OCI-LY7 (cell line): ENCODE measurements around the gene PLXNB2. TPM values are rescaled to one million over a fixed set of nuclear protein-coding genes. Genes with fewer than 3 reads are reported as not detected.

Experiments
- BruUV-seq: library from RNA; stranded (reverse); fragments of 400-500 nt; replicated peaks from 2 replicates; lab custom pipeline; 2021; lab: Mats Ljungman, UMichigan
- CTCF ChIA-PET: fragments of 300-600 bp; sonication (Branson Sonifier 250); formaldehyde crosslinking; loops from one replicate; lab custom pipeline; 2022; ENCODE audit warnings: antibody characterized with exemption; ENCODE audit not compliant: unreplicated experiment; lab: Charles Lee
- POLR2A ChIA-PET: fragments of 300-600 bp; sonication (Branson Sonifier 250); formaldehyde crosslinking; loops from one replicate; lab custom pipeline; 2022; ENCODE audit warnings: antibody characterized with exemption; lab: Charles Lee
- DNase-seq: peaks from one replicate; pipeline ENCODE4 v3.0.0-alpha.2; 2015; ENCODE audit warnings: low spot score
- H2AFZ ChIP-seq: fragments of 200-600 bp; sonication (generic), shearing (Covaris generic); 2 replicates; pipeline ENCODE4 v1.6.1; 2014; ENCODE audit warnings: mild to moderate bottlenecking, antibody characterized with exemption, low read length, moderate library complexity
- H3K27ac ChIP-seq: fragments of 200-600 bp; sonication (generic); 2 replicates; pipeline ENCODE4 v1.5.1; 2014; ENCODE audit warnings: mixed run types, low read depth, mild to moderate bottlenecking, moderate library complexity, low read length, inconsistent platforms; ENCODE audit not compliant: poor library complexity, severe bottlenecking
- H3K36me3 ChIP-seq: fragments of 200-600 bp; sonication (generic); 2 replicates; pipeline ENCODE4 v1.6.1; 2014; ENCODE audit warnings: mild to moderate bottlenecking, antibody characterized with exemption, low read length, moderate library complexity, mixed read lengths; ENCODE audit not compliant: insufficient read depth
- H3K4me1 ChIP-seq: fragments of 200-600 bp; sonication (generic); 2 replicates; pipeline ENCODE4 v1.5.1; 2014; ENCODE audit warnings: mild to moderate bottlenecking, low read length; ENCODE audit not compliant: insufficient read depth, poor library complexity, severe bottlenecking
- H3K4me2 ChIP-seq: fragments of 200-600 bp; sonication (generic); 2 replicates; pipeline ENCODE4 v1.6.1; 2014; ENCODE audit warnings: mild to moderate bottlenecking, low read length
- H3K4me3 ChIP-seq: fragments of 200-600 bp; sonication (generic); 2 replicates; pipeline ENCODE4 v1.5.1; 2014; ENCODE audit warnings: mild to moderate bottlenecking, low read depth, low read length; ENCODE audit not compliant: poor library complexity, severe bottlenecking
- H3K79me2 ChIP-seq: fragments of 200-600 bp; sonication (generic); 2 replicates; pipeline ENCODE4 v1.6.1; 2016; ENCODE audit warnings: low read depth, mild to moderate bottlenecking, low read length, moderate library complexity, mixed read lengths; ENCODE audit not compliant: insufficient read depth
- H3K9me2 ChIP-seq: fragments of 200-600 bp; sonication (generic); 2 replicates; pipeline ENCODE4 v1.6.1; 2016; ENCODE audit warnings: mild to moderate bottlenecking, low read length, mixed read lengths; ENCODE audit not compliant: insufficient read depth
- H3K9me3 ChIP-seq: fragments of 200-600 bp; sonication (generic); 2 replicates; pipeline ENCODE4 v1.6.1; 2014; ENCODE audit warnings: mild to moderate bottlenecking, mixed run types, low read length, mixed read lengths
- H4K20me1 ChIP-seq: fragments of 200-600 bp; sonication (generic); 2 replicates; pipeline ENCODE4 v1.6.1; 2014; ENCODE audit warnings: mild to moderate bottlenecking, antibody characterized with exemption, low read length, moderate library complexity, mixed read lengths; ENCODE audit not compliant: insufficient read depth
- EZH2phosphoT487 ChIP-seq: fragments of 200-600 bp; sonication (generic); IDR thresholded peaks from 2 replicates; pipeline ENCODE4 v1.6.1; 2018; ENCODE audit warnings: low read depth, borderline replicate concordance, mild to moderate bottlenecking, mixed run types, antibody characterized with exemption, low read length, moderate library complexity, mixed read lengths
- intact Hi-C: fragments of 100-400 bp; cut with micrococcal nuclease; formaldehyde crosslinking; loops from one replicate; pipeline ENCODE4 v1.10.0; 2022; ENCODE audit not compliant: unreplicated experiment
- total RNA-seq, 2 experiments: library from RNA; depleted of rRNA in 1 of 2; stranded (reverse); fragments of >200 nt in 1 of 2; shearing (Covaris generic) in 1 of 2; gene quantifications; 2 replicates each; pipeline ENCODE4 v1.2.3, GENCODE V29; 2014 to 2022
- TF ChIP-seq, protein P1 (sequence below): fragments of 200-600 bp; sonication (generic); conservative IDR thresholded peaks from 2 replicates; pipeline ENCODE4 v1.5.1; 2014; ENCODE audit warnings: mild to moderate bottlenecking, antibody characterized with exemption, low read length, moderate library complexity, mixed read lengths

The PLXNB2 gene
- total RNA-seq, 2 experiments from 2014 or later, result 10.7 to 39.2 TPM

DNA sequence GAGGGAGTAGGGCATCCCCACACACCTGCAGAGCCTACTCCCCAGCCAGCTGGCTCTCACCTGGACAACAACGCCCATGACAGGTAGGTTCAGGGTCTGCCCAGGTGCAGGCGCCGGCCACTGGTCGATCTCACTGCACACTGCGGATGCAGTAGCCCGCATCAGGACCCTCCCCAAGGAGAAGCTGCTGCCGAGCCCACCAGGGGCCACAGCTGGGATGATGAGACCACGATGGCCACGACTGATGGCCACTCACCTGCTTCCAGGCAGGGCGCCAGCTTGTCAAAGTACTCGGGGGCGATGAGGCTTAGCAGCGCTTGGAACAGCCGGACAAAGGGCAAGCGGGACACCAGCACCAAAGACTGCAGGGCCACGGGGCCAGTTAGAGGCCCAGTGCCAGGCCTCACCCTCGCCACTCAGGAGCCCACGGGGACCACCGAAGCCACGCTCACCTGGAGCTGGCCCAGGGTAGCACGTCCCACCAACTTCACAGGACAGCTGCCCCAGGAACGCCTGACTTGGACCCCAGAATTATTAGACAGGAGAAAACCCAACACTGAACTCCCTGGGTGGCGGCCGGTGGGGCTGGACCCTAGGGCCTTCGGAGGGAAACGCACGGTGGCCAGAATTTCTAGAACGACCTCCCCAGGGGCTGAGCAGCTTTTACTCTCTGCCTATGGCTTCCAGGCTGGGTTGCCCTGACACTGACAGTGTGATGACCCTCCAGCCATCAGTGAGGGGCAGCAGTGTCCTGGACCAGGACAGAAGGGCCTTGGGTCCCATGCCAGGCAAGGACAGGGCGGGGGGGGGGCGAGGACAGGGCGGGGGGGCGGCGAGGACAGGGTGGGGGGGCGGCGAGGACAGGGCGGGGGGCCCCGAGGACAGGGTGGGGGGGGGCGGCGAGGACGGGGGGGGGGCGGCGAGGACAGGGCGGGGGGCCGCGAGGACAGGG, 8.9 kb upstream of the PLXNB2 start:
- no peaks in the 10 kb centered on the region for H3K79me2 ChIP-seq
- no peak for DNase-seq
- H3K36me3 ChIP-seq, result no peaks in the 10 kb centered on the region
- BruUV-seq, result no TSS peak
- TF ChIP-seq, protein P1, sequence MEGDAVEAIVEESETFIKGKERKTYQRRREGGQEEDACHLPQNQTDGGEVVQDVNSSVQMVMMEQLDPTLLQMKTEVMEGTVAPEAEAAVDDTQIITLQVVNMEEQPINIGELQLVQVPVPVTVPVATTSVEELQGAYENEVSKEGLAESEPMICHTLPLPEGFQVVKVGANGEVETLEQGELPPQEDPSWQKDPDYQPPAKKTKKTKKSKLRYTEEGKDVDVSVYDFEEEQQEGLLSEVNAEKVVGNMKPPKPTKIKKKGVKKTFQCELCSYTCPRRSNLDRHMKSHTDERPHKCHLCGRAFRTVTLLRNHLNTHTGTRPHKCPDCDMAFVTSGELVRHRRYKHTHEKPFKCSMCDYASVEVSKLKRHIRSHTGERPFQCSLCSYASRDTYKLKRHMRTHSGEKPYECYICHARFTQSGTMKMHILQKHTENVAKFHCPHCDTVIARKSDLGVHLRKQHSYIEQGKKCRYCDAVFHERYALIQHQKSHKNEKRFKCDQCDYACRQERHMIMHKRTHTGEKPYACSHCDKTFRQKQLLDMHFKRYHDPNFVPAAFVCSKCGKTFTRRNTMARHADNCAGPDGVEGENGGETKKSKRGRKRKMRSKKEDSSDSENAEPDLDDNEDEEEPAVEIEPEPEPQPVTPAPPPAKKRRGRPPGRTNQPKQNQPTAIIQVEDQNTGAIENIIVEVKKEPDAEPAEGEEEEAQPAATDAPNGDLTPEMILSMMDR, result no peak
- no peak for TF ChIP-seq EZH2phosphoT487
- peak overlapping the region; percentile 96 for H3K4me2 ChIP-seq
- no peaks in the 10 kb centered on the region for H4K20me1 ChIP-seq
- peaks cover 78% of the 10 kb centered on the region for H3K4me1 ChIP-seq
- H3K9me2 ChIP-seq, result no peaks in the 10 kb centered on the region
- H3K27ac ChIP-seq, result peak overlapping the region; percentile 91
- no peak overlapping the region for H2AFZ ChIP-seq
- no peaks in the 10 kb centered on the region for H3K9me3 ChIP-seq
- ChIA-PET CTCF (interaction anchor here (0.5 to 1.3 kb wide), 4 partner anchors 10 to 22 kb away, joined by 3 read pairs; no protein-coding TSS in a partner anchor), POLR2A (interaction anchor here (1.2 to 2.6 kb wide), 2 partner anchors 12 to 40 kb away, joined by 4 to 10 read pairs; no protein-coding TSS in a partner anchor)
- intact Hi-C loops, result loop anchor here (5.0 kb wide), 1 partner anchor 124 kb away; no protein-coding TSS in a partner anchor
- H3K4me3 ChIP-seq, result peak overlapping the region; percentile 71

DNA sequence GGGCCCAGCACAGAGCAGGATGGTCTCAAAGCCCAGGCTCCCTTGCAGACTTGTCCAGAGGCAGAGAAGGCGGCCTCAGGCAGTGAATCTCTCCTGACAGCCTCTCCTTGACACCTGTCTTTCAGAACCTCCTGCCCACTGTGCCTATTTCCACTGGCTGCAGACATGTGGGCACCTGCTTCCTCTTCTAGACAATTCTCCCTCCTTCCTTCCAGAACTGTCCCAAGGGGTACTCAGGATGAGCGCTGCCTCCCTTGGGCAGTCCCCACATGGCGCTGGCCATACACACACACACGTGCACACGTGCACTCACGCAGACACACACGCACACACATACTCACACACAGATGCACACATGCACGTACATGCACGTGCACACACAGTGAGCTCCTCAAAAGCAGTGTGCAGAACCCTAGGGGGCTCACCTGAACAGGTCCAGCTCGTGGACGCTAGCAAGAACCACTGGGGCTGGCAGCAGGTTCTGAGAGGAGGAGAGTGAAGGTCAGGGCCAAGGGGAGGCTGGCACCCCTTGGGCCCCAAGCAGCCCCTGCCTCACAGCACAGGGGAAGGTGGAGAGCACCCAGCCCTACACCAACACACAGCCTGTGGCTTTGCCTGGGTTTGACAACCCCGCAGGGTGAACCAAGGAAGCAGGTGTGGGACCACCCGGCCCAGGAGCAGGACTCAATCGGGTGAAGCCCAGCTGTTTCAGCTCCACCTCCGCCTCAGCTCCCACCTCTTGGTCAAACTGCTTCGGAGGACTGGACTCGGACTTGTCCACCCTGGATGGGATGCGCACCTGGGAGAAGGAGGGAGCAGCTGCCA, 8.1 kb upstream of the PLXNB2 start:
- TF ChIP-seq, protein P1, result no peak
- TF ChIP-seq EZH2phosphoT487, result no peak
- Histone ChIP-seq H3K4me3 (peak overlapping the region; percentile 71), H3K27ac (peak overlapping the region; percentile 91), H4K20me1 (no peaks in the 10 kb centered on the region), H3K9me3 (no peaks in the 10 kb centered on the region), H3K9me2 (no peaks in the 10 kb centered on the region), H3K4me1 (peaks cover 72% of the 10 kb centered on the region), H3K4me2 (peak overlapping the region; percentile 96), H3K79me2 (no peaks in the 10 kb centered on the region), H2AFZ (no peak overlapping the region), H3K36me3 (no peaks in the 10 kb centered on the region)
- ChIA-PET POLR2A (interaction anchor here (1.2 to 2.6 kb wide), 2 partner anchors 11 to 39 kb away, joined by 4 to 10 read pairs; no protein-coding TSS in a partner anchor), CTCF (interaction anchor here (0.6 to 1.3 kb wide), 3 partner anchors 12 to 22 kb away, joined by 3 read pairs; no protein-coding TSS in a partner anchor)
- DNase-seq, result peak; percentile 75
- BruUV-seq, result no TSS peak
- intact Hi-C loops, result loop anchor here (5.0 kb wide), 1 partner anchor 123 kb away; no protein-coding TSS in a partner anchor
